CD4-positive, alpha-beta T cell treated with Interleukin-4 for 1 hour (primary cell): ENCODE measurements around the gene ZNF750.
"Not testable (repeated sequence)": the region's sequence is repeated elsewhere in the genome, so short reads cannot be mapped to it uniquely, and the experiment has no call there.

Source experiments
- DNase-seq, 2 donors: peaks; one replicate each; pipeline ENCODE4 v3.0.0-alpha.2; 2020 to 2022

The ZNF750 gene

DNA sequence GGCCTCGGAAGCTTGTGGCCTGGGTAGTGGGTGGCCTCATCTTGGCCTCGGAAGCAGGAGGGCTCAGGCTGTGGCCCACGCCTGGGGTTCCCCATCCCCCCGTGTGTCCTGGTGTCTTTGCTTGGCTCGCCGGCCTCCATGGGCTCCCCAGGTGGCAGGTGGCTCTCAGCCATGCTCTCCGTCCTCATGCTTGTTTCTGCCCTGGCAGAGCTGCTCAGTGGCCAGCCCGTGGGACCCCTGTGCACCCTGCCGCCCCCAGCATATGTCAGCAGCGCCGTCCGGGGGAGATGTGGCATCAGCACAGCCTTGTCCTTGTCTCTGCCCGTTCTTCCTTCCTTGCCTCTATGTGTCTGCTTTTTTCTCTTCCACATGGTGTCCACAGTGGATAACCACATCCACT lies 49.4 kb downstream of the ZNF750 start:
- DNase-seq = no peak

DNA sequence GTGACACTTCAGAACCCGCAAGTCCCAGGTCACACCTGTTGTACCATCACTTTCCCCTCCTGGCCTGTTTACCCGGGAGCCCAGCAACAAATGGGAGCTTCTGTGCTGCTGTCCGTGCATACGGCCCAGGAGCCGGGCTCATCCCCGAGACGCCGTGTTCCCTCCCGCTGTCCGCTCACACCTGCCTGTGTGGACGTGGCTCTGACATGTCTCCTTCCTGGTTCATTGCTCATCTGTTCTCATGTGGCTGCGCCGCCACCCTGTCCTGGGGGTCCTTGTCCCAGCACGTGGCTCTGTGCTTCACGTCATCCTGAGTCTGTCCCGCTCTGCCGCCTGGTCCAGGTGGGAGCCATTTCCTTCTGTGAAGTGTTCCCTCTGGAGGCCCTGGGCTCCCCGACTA lies 50.0 kb downstream of the ZNF750 start:
- DNase-seq = no peak

DNA sequence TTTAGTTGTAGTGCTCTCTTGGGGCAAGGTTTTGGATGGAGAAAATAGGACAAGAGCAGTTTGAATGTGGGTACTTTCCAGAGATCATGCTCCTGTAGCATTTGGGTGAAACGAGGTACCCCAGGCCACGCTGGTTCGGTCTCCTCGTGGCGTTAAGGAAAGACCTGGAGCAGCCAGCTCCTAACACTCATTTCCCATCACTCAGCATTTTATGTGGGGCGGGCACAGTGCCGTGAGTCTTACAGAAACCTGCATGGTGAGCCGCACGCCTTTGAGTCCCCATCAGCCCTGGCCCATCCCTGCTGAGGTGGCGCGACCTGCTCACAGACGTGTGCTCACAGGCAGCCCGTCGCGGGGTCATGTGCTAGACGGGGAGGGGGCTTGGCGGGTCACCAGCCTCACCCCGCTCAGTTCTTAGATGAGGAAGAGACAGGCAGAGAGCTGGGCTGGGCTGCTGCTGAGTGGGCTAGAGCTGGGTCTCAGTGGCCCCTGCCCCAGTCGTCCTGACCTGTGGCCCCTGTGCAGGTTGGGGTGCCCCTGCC lies 50.7 kb downstream of the ZNF750 start:
- DNase-seq = no peak

DNA sequence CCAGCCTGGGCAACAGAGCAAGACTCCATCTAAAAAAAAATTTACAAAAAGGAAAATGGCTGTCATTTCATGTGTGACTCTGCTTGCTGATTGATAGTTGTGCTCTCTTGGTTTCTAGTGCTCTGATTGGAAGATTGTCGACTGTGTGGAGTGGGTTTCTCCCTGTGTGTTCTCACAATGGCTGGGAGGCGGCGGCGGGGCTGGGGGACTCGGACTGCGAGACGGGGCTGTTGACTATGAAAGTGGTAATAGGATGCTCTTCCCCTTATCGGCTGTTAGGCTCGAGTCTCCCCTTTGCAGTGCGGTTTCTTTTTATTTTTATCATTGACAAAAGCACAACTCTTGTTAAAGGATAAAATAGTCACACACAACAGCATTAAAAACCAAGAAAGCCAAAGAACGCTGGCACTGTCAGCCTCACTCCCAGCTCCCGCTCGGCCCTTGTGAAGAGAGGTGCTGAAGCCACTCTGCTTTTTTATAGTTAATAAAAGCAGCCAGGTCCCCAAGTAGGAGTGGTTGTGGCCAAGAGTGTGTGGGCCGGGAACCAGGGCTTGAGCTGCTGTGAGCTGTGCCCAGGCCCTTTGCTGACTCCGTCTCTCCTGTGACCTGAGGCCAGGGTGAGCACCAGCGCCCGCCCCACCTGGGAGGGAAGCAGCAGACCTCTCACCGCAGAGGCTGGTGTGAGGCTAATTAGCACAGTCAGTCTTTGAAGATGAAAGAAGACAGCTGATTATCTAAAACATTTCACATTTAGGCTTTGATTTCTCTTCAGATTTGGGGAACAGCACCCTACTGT lies 51.4 kb downstream of the ZNF750 start:
- no peak for DNase-seq

DNA sequence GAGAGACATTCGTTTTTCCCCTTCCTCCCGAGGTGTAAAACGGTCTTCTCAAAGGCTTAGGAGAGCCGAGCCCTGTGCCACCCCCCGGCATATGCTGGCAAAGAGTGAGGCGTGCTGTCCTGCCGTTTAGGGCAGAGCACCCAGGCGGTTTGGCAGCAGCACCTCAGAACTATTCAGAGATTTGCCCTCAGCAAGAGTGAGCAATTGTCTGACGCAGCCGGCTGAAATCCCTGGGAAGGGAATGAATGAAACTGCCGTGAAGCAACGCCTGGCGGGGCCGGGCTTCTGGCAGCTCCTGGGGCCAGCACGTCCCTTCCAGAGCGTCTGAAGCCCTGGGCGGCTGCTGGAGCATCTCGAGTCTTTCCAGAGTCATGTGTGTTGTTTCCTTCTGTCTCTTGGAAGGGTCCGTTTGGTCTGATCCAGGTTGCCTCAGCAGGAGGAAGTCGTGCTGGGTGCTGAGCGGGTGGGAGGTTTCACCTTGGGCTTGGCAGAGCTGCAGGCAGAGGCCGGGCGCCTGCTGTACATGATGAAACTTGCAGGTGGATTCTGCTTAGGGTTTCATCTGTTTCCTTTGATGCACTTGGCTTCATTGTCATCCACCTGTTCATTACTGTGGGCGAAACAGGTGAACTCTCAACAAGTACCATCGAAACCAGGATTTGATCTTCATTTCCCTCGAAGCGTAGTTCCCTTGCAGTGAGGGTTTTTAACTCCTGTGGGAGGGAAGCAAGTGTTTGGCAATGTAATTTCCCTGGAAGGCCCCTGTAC lies 52.6 kb downstream of the ZNF750 start:
- no peak for DNase-seq

DNA sequence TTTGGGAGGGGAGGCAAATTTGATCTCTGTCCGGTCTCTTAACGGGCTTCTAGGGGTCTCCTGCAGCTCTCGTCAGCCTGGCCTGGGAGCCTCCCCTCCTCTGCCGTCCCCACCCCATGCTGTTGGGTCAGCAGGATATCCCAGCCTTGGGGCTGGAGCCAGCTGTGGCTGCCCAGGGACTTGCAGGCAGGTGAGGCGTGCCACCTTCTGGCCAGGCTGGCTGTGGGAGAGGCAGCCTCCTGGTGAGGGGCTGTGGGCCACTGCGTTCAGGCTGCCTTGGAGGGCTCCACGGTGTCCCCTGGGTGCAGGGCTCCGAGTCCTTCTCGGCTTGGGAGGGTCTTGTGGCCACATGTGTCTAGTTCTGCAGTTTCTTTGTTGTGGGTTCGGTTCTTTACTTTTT lies 53.4 kb downstream of the ZNF750 start:
- DNase-seq = no peak

DNA sequence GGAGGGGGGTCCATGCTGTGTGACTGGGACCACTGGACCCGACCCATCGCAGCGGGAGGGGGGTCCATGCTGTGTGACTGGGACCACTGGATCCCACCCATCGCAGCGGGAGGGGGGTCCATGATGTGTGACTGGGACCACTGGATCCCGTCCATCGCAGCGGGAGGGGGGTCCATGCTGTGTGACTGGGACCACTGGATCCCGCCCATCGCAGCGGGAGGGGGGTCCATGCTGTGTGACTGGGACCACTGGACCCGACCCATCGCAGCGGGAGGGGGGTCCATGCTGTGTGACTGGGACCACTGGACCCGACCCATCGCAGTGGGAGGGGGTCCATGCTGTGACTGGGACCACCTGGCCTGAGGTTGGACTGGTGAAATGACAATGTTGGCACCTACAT lies 54.2 kb downstream of the ZNF750 start:
- not testable (repeated sequence) for DNase-seq

DNA sequence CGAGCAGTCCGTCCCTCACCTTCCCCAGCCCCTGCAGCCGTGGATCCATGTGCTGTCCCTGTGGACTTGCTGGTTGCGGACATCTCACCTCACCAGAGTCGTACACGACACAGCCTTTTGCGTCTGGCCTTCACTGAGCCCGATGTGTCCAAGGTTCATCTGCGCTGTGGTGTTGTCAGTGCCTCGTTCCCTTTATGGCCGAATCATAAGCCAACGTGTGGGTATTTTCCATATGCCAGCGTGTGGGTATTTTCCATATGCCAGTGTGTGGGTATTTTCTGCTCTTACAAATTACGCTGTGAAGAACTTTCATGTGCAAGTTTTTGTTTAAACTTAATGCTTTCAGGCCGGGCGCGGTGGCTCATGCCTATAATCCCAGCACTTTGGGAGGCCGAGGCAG lies 56.3 kb downstream of the ZNF750 start:
- DNase-seq = no peak

DNA sequence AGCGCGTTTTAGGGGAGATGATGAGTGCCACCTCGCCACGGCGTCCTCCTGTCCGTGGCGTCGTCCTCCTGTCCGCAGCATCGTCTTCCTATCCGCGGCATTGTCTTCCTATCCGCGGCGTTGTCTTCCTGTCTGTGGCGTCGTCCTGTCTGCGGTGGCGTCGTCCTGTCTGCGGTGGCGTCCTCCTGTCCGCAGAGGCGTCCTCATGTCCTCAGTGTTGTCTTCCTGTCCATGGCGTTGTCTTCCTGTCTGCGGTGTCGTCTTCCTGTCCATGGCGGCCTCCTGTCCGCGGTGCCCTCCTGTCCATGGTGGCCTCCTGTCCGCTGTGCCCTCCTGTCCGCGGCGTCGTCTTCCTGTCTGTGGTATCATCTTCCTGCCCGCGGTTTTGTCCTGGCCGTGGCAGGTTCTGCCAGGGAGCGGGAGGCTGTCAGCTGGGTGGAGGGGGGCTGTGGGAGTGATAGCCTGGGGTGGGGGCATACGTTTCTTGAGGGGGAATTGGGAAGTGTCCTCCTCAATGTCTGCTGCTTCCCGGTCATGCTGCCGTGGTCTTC lies 57.1 kb downstream of the ZNF750 start:
- DNase-seq = peak in 1 of 2 donors; percentile 34

DNA sequence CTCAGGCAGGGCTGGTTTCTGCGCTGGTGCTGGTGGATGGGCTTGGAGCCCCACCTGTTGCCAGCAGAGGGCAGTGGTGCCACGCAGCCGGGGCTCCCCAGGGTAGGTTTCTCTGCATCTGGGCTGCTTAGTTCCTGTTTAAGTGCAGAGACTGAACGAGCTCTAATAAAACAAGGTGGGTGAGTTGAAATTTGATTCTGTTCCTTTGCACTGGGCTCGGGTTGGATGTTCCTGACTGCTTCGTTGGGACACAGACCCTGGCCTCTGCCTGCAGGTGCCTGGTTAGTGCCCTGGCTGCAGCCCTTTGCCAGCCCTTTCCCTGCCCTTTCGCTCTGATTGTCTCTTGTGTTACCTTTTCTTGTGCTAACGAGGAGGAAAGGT lies 57.9 kb downstream of the ZNF750 start:
- peak; percentile 85 to 87 for DNase-seq

DNA sequence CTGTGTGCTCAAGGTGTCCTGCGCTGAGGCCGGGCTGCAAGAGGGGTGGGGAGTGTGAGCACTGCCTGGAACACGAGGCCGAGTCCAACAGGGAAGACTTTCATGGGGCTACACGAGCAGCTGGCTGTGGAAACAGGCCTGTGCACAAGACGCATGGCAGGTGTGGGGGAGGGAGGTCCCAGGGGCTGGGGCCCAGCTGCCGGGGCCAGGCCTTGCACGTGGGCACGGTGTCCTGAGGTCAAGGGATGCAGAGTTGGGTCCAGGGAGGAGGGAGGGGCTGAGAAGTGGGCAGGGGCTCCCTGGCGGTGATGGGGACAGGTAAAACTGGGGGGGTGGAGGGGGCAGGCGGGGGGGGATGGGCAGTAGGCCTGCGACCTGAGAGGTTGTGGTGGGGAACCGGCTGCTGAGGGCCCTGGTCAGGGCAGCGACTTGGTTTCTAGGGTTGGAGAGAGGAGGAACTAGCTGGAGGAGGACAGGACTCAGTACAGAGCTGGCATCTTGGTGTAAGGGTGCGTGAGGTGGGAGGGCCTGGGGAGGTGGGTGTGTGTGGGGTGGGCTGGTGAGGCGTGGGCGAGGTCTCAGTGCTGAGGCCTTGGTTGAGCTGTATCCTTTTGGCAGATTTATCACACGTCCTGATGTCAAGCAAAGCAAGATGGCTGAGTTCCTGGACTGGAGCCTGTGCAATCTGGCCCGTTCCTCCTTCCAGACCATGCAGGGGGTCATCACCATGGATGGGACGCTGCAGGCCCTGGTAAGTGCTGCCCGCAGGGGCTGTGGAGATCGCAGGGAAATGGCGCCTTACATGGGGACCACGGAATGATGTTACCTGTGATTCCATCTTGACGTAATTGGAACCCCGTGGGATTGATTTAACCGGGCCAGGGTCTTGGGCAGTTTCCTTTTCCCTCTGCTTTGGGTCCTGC lies 58.6 kb downstream of the ZNF750 start:
- DNase-seq = no peak

DNA sequence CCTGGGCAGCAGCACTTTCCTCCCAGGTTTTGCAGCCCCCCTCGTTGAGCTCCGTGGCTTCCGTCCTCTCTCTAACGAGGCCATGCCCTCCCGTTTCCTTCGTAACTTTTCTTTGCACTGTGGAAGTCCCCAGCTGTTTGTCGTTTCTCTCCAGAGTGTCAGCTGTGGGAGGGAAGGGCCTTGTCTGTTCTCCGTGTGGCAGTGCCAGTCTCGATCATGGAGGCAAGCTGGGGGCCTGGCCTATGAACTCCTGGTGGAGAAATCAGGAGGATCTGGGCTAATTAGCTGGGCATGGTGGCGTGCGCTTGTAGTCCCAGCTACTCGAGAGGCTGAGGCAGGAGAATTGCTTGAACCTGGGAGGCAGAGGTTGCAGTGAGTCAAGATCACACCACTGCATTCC lies 59.6 kb downstream of the ZNF750 start:
- no peak for DNase-seq

DNA sequence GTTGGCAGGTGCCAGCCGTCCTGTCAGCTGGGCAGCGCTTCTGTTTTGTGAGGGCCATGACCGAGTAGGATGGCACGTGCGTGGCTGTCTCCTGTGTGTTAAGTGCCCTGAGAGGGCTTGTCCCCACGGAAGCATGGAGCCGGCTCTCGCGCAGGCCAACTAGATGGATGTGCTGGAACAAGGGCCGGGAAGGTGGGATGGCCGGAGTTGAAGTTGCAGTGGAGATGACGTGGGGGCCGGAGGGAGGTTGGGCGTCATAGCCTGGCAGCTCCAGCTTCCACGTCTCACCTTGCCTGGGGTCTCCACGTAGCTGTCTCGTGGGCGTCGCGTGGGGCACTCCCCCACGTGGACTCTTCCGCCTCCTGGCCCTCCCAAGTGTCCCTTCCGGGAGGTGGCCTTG lies 60.3 kb downstream of the ZNF750 start:
- no peak for DNase-seq
